IPS DF 6.9 (cell line): ENCODE measurements around the gene TRMT2A.

Experiments
- DNase-seq: peaks from one replicate; pipeline ENCODE4 v3.0.0-alpha.2; 2013; ENCODE audit warnings: low read depth, low spot score
- H3K27ac ChIP-seq: one replicate; pipeline ENCODE4 v1.5.1; 2013; ENCODE audit warnings: low read length, control low read depth
- H3K27me3 ChIP-seq: 2 replicates; pipeline ENCODE4 v1.6.1; 2013; ENCODE audit warnings: mild to moderate bottlenecking, low read length; ENCODE audit not compliant: control insufficient read depth, insufficient read depth
- H3K36me3 ChIP-seq: 2 replicates; pipeline ENCODE4 v1.6.1; 2013; ENCODE audit warnings: low read length; ENCODE audit not compliant: control insufficient read depth, insufficient read depth
- H3K4me1 ChIP-seq: 2 replicates; pipeline ENCODE4 v1.6.1; 2013; ENCODE audit warnings: low read length; ENCODE audit not compliant: control insufficient read depth, insufficient read depth
- H3K4me3 ChIP-seq: 2 replicates; pipeline ENCODE4 v1.5.1; 2013; ENCODE audit warnings: mild to moderate bottlenecking, low read length
- H3K9me3 ChIP-seq: 2 replicates; pipeline ENCODE4 v1.6.1; 2013; ENCODE audit warnings: low read length, inconsistent platforms; ENCODE audit not compliant: control insufficient read depth, insufficient read depth
- WGBS: extraction: QIAGEN DNeasy Blood & Tissue Kit; methylation state at CpG from one replicate; pipeline ENCODE4 v1.1.7; 2013; ENCODE audit warnings: mixed read lengths, missing lambda C conversion rate; ENCODE audit not compliant: insufficient read length, insufficient coverage; 5-methylcytosine and 5-hydroxymethylcytosine counted together

Gene TRMT2A

DNA sequence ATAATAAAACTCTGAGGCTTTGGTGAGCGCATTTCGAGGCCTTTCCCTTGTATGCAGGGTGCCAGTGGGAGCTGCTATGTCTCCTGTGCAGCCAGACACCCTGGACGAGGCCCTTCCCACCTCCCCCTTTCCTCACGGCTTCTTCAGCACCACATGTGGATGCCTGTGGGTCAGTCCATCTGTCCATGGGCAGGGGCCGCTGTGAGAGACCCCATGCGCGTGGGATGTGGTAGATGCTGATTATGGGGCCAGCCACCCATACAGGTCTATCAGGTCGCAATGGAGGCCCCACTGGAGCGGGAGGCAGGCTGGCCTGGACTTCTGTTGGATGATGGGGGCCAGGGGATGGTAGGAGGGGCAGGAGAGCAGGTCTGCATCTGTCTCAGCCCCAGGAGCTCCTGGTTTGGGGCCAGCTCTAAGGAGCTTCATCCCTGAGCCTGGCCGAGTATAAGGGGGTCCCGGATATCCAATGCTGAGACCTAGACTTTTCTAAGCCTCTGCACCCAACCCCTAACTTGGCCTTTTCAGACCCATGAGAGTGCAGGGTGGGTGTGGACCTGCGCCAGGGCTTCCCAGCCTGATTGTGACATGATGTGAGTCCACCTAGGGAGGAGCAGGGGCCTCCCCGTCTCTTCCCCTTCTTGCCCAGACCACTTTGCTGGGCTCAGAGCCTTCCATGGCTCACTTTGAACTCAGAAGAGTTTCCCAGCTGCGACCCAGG lies 51.0 kb downstream of the TRMT2A start:
- H3K4me1 ChIP-seq: no peaks in the 10 kb centered on the region
- no peak overlapping the region for H3K4me3 ChIP-seq
- H3K27me3 ChIP-seq: no peaks in the 10 kb centered on the region
- no CpG with 5 or more reads among the region's 14 CpGs for WGBS
- H3K9me3 ChIP-seq: no peaks in the 10 kb centered on the region
- no peaks in the 10 kb centered on the region for H3K36me3 ChIP-seq
- DNase-seq: no peak
- H3K27ac ChIP-seq: no peak overlapping the region

DNA sequence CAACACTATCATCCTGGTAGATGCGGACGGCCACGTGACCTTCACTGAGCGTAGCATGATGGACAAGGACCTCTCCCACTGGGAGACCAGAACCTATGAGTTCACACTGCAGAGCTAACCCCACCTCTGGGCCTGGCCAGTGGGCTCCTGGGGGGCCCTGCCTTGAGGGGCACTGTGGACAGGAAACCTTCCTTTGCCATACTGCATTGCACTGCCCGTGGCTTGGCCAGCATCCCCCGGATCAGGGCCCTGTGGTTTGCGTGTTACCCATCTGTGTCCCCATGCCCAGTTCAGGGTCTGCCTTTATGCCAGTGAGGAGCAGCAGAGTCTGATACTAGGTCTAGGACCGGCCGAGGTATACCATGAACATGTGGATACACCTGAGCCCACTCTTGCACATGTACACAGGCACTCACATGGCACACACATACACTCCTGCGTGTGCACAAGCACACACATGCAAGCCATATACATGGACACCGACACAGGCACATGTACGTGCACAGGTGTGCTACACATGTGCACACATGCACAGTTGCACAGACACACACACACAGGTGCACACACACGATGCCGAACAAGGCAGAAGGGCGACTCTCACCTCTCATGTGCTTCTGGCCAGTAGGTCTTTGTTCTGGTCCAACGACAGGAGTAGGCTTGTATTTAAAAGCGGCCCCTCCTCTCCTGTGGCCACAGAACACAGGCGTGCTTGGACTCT lies 52.3 kb downstream of the TRMT2A start:
- Histone ChIP-seq H3K27ac (no peak overlapping the region), H3K4me1 (no peaks in the 10 kb centered on the region), H3K9me3 (no peaks in the 10 kb centered on the region), H3K4me3 (no peak overlapping the region), H3K27me3 (no peaks in the 10 kb centered on the region), H3K36me3 (no peaks in the 10 kb centered on the region)
- DNase-seq: no peak
- WGBS: no CpG with 5 or more reads among the region's 18 CpGs

DNA sequence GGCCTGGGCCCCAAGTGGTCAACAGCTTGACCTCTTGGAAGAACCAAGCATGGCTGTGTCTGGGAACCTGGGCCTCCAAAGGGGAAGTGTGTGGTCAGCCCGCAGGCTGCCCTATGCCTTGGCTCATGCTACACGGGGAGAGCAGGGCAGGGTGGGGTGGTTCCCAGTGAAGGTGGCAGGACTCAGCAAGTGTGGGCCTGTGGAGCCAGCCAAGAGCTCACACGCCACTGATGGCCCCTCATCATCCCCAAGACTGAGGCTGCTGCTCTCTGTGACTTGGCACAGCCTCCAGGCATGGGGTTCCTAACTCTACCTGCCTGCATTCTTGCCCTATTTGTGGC lies 52.9 kb downstream of the TRMT2A start:
- Histone ChIP-seq H3K27ac (no peak overlapping the region), H3K4me1 (no peaks in the 10 kb centered on the region), H3K4me3 (no peak overlapping the region), H3K36me3 (no peaks in the 10 kb centered on the region), H3K27me3 (no peaks in the 10 kb centered on the region), H3K9me3 (no peaks in the 10 kb centered on the region)
- no CpG with 5 or more reads among the region's 3 CpGs for WGBS
- no peak for DNase-seq

DNA sequence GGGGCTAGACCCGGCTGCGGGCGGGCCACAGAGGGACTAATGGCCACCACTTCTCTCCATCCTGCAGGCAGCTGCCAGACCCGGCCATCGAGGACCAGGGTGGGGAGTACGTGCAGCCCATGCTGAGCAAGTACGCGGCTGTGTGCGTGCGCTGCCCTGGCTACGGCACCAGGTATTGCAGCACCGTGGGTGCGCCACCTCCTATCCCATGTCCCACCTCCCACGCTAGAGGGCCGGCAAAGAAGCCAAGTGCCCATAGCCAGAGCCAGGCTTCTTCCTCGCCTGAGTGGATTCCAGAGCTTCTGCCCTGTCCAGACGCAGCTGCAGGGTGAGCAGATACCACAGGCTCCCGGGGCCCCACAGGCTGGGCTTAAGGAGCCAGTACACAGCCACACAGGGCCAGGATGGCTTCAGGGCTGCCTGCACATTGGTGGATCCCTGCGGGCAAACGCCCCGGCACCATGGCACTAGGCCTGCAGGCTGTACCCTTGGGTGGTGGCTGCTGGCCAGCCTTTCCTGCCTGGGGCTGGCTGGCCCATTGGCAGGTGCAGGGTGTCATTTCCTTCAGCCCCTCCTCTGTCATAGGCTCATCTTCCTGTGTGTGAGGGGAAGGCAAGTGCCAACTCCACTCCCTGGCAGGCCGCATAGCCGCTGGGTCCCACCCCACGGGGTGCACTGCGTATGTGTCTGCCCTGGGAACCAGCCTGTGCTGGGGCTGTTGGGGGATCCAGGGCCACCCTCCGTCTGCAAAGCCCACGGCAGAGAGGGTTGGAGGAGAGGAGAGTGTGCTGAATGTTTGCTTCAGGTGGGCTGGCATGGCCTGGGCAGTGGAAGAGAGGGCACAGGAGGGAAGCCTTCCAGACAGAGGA lies 53.5 kb downstream of the TRMT2A start:
- no peaks in the 10 kb centered on the region for H3K27me3 ChIP-seq
- H3K4me3 ChIP-seq: no peak overlapping the region
- no CpG with 5 or more reads among the region's 27 CpGs for WGBS
- no peaks in the 10 kb centered on the region for H3K36me3 ChIP-seq
- H3K9me3 ChIP-seq: no peaks in the 10 kb centered on the region
- no peak overlapping the region for H3K27ac ChIP-seq
- no peak for DNase-seq
- H3K4me1 ChIP-seq: no peaks in the 10 kb centered on the region

DNA sequence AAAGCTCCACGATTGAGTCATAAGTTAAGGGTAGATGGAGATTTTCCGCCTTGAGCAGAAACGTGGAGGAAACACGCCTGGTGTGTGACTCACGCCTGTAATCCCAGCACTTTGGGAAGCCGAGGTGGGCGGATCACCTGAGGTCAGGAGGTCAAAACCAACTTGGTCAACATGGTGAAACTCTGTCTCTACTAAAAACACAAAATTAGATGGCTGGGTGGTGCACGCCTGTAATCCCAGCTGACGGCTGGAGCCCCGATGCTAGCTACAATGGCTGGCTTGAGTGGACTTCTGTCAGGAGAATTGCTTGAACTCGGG lies 54.3 kb downstream of the TRMT2A start:
- Histone ChIP-seq H3K27me3 (no peaks in the 10 kb centered on the region), H3K4me3 (no peak overlapping the region), H3K27ac (no peak overlapping the region), H3K9me3 (no peaks in the 10 kb centered on the region), H3K4me1 (no peaks in the 10 kb centered on the region), H3K36me3 (no peaks in the 10 kb centered on the region)
- no CpG with 5 or more reads among the region's 11 CpGs for WGBS
- DNase-seq: no peak

DNA sequence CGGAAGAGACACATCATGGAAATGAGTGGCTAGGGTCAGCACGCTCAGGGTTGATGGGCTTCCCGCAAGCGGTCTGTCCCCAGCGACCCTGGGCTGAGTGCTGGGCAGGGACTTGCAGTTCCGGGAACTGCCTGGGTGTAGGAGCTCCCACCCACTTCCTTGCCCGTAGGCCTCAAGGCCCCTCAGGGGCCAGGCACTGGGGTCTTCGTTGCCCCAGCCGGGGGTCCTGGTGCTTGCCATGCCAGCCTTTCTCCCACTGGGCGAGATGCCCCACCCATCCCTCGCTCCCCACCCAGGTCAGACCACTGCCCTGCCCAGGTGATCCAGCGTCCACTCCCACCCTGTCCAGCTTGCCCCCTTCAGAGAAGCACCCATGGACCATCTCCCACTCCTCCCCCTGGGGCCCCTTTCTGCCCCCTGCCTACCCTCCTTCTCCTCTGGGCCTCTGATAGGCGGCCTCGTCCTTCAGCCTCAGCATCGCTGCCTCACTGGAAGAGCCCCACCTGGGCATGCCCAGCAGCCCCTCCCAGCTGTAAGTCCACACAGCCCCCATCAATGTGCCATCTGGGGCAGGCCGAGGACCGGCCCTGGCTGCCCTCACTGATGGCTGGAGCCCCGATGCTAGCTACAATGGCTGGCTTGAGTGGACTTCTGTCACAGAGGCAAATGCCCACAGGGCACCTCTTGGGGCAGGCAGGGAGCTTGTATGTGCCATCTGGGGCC lies 54.8 kb downstream of the TRMT2A start:
- H3K4me3 ChIP-seq: no peak overlapping the region
- no peaks in the 10 kb centered on the region for H3K27me3 ChIP-seq
- no peaks in the 10 kb centered on the region for H3K36me3 ChIP-seq
- no peak for DNase-seq
- no CpG with 5 or more reads among the region's 18 CpGs for WGBS
- no peaks in the 10 kb centered on the region for H3K9me3 ChIP-seq
- H3K27ac ChIP-seq: no peak overlapping the region
- H3K4me1 ChIP-seq: no peaks in the 10 kb centered on the region
